Measurements from ENCODE around the gene OLFML2B. TPM values are rescaled to one million over a fixed set of nuclear protein-coding genes. Genes with fewer than 3 reads are reported as not detected.
"Not testable (repeated sequence)": the region's sequence is repeated elsewhere in the genome, so short reads cannot be mapped to it uniquely, and the experiment has no call there.

The OLFML2B gene
- polyA plus RNA-seq (ENCODE audit: insufficient read length in 3 of 3): 10 to 100 TPM; 10.2 to 10.6 (median 10.4) TPM

DNA sequence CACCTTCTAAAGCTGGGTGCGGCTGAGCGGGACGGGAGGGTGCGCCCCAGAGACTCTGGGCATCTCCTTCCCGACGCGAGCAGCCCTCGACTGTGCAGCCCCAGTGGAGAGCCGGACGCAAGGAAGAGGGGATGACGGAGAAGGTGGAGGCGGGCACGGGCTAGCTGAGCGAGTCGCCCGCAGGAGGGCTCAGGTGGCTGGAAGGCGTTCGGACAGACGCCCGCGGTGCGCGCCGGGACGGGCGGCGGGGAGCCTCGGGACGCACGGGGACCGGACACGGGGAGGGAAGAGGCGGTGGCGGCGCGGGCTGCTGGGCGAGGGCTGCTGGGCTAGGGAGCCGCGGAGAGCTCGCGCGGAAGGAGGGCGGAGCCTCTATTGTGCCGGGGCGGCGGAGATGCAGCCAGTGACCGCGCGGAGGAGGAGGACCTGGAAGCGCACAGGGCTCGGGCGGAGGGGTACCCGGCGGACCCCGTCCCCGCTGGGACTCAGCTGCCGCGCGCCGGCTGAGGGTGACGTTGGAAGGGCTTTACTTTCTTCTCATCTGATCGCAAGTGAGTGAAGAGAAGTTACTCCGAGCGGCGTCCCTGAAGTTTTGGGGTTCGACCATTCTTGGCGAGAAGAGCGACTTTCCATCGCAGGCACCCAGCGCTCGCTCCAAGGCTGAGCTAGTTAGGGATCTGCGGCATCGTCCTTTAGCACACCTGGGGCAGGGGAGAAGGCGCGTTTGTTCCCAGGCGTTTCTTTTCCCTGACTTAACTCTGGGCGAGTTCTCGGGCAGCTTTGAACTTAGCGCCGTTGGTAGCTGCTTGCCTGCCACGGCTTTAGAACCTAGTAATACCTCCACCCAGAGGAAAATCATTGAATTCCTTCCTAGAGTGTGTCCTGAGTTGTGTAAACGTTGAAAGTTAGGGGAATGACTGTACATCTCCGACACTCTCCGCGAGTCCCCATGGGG lies at the start of gene OLFML2B:
Gene OLFML2B (minus strand): TSS at position 323 of the 955 bp plus-strand sequence. CDS start 439 bp downstream, outside the sequence.
- no peak for DNase-seq (ENCODE audit: low read depth in 3 of 3, low spot score in 2 of 3)

- no peak for DNase-seq (ENCODE audit: low read depth in 3 of 3, low spot score in 2 of 3)
These were observed 49.1 kb upstream of the OLFML2B start for GRCh38 chr1:162072740-162073139.

DNA sequence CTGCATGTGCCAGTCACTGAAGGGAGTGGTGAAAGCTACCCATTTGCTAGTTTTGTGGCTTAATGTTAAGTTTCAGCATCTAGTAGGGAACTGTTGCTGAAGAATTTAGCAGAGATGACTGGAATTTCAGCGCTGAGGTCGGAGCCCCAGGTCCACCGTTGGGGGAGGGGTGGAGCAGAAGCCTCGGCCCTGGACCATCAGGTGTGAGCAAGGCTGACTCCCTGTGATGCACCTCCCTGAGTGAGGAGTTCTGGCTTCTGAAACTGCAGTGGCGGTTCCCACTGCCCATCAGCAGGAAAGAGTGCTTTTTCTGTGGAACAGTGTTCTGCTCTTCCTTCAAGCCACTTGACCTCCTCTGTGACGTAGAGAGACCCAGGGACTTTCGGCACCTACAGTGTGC lies 47.2 kb upstream of the OLFML2B start:
- no peak for DNase-seq (ENCODE audit: low read depth in 3 of 3, low spot score in 2 of 3)

- no peak for DNase-seq (ENCODE audit: low read depth in 3 of 3, low spot score in 2 of 3)
These were observed 46.6 kb upstream of the OLFML2B start for GRCh38 chr1:162070094-162070748.

DNA sequence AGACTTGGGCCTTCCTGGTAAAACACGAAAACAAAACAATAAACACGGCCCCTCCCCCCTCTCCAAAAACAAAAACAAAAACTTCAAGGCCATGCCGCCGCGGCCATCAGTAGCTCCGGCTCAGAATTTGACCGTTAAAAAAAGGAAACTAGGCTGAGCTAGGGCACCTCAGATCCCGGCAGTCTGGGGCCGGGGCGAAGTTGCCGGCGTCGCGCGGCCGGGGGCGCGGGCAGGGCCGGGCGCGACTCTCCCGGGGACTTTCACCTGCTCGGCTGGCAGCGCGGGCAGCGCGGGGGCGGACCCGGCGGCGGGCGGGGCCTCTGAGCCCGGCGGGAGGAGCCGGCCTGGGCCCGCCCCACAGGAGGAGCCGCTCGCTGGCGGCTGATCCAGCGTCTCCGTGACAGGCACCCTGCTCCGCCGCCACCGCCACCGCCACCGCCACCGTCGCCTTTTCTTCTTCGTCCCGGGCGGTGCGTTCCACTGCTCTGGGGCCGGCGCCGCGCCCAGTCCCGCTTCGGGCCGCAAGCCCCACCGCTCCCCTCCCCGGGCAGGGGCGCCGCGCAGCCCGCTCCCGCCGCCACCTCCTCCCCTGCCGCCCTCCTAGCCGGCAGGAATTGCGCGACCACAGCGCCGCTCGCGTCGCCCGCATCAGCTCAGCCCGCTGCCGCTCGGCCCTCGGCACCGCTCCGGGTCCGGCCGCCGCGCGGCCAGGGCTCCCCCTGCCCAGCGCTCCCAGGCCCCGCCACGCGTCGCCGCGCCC lies 45.8 kb upstream of the OLFML2B start, which contains the start of gene NOS1AP:
Gene NOS1AP (plus strand): TSS at position 358 of the 760 bp plus-strand sequence. CDS start 487 bp downstream, outside the sequence.
- peak in 2 of 3 donors; percentile 56 to 61 for DNase-seq (ENCODE audit: low read depth in 3 of 3, low spot score in 2 of 3)

DNA sequence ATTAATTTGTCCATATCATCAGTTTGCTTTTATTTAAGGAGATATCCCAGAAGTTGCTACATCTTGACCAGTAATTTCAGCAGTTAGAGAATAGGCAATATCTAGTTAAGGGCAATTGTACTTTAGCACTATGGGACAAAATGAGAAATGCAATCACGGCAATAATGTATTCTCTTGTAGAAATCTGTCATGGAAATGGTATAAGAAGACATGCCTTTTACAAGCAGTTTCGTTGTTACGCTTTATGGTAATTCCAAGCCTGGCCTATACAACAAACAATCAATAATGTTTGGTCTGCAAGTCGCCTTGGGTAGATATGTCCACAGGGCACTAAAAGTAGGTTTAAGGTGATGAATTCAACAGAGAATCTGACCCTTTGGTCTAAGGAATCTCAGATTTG lies 44.6 kb upstream of the OLFML2B start:
- no peak for DNase-seq (ENCODE audit: low read depth in 3 of 3, low spot score in 2 of 3)

GRCh38 chr1:162067466-162067865 lies 43.8 kb upstream of the OLFML2B start:
- DNase-seq (ENCODE audit: low read depth in 3 of 3, low spot score in 2 of 3): no peak

GRCh38 chr1:162066836-162067235 lies 43.2 kb upstream of the OLFML2B start:
- DNase-seq (ENCODE audit: low read depth in 3 of 3, low spot score in 2 of 3): not testable (repeated sequence)

DNA sequence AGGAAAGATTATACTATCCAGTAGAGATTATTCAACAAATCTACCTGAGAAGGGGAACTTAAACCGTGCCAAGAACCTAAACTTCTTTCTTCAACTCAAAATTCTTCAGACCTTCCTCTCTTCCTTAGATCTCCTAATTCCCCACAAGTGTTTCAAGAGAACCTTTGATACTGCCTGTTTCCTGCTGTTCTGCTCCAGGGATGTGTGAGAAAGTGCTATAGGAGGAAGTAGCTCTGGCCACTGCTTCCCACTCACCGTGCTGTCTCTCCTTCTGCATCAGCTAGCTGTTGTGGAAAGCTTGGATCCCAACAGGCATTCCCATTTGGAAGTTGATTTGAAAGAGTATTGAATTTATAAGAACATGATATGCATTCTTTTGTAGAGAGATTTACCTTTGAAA lies 41.3 kb upstream of the OLFML2B start:
- no peak for DNase-seq (ENCODE audit: low read depth in 3 of 3, low spot score in 2 of 3)

DNA sequence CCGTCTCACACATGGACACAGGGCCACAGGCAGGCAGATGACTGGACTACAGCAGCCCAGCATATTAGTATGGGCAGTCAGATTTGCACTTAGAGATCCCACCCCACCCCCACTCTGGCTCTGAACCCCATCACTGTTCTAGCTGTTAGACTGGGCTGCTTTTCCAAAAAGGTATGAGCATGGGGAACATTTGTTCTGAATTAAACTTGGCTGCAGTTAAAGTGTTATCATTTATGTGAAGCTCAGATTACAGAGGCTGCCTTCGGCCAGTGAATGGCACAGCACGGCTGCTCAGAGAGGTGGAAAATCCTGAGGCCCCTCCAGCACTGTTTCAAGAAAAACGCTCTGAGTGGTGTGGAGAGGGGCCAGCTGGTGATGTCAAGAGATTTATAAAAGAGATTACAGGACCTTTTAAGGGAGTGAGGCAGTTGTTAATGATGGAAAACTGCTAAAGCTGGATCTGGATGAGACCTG lies 38.9 kb upstream of the OLFML2B start:
- no peak for DNase-seq (ENCODE audit: low read depth in 3 of 3, low spot score in 2 of 3)

DNA sequence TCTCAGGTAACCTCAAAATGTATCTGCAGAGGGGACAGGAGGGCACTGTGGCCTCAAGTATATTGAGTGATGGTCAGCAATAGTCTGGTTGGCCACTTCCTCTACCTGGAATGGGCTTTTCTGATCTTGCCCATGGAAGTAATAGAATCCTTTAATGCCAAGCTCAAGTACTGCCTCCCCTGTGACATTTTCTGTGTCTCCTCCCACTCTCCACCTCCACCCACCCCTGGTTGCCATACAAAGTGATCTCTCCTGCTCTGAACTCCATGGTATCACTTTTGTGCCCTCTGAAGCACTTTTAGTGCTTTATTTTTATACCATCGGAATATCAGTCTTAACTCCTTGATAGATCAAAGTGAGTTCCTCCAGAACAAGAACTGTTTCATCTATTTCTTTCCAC lies 36.6 kb upstream of the OLFML2B start:
- no peak for DNase-seq (ENCODE audit: low read depth in 3 of 3, low spot score in 2 of 3)

- no peak for DNase-seq (ENCODE audit: low read depth in 3 of 3, low spot score in 2 of 3)
These were observed 36.1 kb upstream of the OLFML2B start for GRCh38 chr1:162059721-162060120.

DNA sequence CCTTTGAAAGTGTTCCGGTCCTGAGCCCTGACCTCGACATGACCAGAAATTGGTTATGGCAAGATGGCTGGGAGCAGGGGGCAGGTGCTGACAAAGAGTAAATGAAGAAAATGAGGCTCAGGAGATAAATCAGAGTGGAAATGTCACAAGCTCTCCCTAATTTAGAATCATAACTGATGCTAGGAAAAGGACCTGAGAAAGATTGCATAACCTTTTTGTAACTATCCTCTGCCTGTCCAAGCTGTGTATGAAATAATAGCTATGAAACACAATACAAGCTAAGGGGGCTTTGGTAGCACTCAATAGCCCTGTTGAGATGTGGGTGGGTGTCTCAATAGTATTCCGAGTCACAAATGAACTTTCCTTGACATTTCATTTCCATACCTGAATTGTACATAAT lies 32.9 kb upstream of the OLFML2B start:
- DNase-seq (ENCODE audit: low read depth in 3 of 3, low spot score in 2 of 3): no peak

GRCh38 chr1:162056043-162056442 lies 32.4 kb upstream of the OLFML2B start:
- peak in 2 of 3 donors; percentile 39 to 56 for DNase-seq (ENCODE audit: low read depth in 3 of 3, low spot score in 2 of 3)

- DNase-seq (ENCODE audit: low read depth in 3 of 3, low spot score in 2 of 3): no peak
These were observed 31.4 kb upstream of the OLFML2B start for GRCh38 chr1:162055062-162055461.

DNA sequence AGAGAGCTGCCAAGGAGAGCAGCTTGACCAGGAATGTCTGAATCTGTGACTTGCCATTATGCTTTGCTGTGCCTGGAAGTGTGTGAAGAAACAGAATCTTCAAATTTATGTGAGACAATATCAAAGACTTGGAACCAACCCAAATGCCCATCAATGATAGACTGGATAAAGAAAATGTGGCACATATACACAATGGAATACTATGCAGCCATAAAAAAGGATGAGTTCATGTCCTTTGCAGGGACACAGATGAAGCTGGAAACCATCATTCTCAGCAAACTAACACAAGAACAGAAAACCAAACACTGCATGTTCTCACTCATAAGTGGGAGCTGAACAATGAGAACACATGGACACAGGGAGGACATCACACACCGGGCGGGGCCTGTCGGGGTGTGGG lies 30.3 kb upstream of the OLFML2B start:
- not testable (repeated sequence) for DNase-seq (ENCODE audit: low read depth in 3 of 3, low spot score in 2 of 3)

- DNase-seq (ENCODE audit: low read depth in 3 of 3, low spot score in 2 of 3): no peak
These were observed 23.3 kb upstream of the OLFML2B start for GRCh38 chr1:162046921-162047320.

DNA sequence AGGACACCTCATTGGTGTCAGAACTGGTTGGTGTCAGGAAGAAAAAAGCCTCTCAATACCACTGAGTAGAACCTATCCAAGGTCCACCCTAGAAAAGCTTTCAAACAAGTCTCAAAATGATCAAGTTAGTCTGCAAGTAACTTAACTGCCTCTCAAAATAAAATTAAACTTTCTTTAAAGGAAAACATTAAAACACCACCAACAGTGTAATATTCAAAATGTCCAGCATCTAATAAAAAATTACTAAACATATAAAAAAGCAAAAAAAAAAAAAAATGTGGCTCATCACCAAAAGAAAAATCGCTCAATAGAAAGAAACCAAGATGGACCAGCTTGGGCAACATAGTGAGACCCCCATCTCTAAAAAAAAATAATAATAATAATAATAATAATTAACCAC lies 18.7 kb upstream of the OLFML2B start:
- no peak for DNase-seq (ENCODE audit: low read depth in 3 of 3, low spot score in 2 of 3)

DNA sequence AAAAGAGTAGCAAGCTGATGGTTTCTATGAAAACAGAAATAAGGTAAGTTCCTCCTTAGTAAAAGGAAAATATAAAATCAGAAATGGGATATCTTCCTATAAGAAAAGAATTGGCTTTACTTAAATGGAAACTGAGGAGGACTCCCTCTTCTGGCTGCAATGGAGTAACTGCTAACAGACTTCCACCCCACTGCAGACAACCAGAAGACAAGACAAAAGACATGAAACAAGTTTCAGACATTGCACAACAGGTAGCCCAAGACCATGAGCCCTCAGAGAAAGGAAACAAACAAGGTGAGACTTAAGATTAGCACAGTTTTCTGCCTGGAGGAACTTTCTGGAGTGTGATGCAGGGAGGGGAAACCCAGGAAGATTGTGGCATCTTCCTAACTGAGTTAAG lies 17.0 kb upstream of the OLFML2B start:
- no peak for DNase-seq (ENCODE audit: low read depth in 3 of 3, low spot score in 2 of 3)

DNA sequence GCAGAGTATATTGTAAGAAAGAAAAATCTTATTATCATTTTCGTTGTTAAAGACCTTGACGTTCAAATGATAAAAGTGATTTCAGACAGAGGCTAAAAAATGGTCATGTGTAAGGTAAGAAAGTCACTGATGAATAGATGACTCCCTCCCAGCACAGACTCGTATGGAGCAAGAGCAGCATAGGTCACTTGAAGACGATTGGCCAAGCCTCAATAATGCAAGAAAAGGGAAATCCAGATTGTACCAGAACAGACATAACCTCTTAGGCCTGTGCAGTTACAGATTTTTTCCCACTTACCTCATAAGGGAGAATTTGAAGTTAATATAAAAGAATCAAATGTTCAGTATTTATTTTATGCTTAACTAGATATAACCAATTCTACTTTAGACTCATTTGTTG lies 16.3 kb upstream of the OLFML2B start:
- no peak for DNase-seq (ENCODE audit: low read depth in 3 of 3, low spot score in 2 of 3)

GRCh38 chr1:162038624-162039023 lies 15.0 kb upstream of the OLFML2B start:
- no peak for DNase-seq (ENCODE audit: low read depth in 3 of 3, low spot score in 2 of 3)

All from right renal cortex interstitium (tissue), 3 donors.